Measurements from ENCODE around the gene MEGF6. TPM values are rescaled to one million over a fixed set of nuclear protein-coding genes. Genes with fewer than 3 reads are reported as not detected.

MEGF6 gene
- total and polyA plus RNA-seq, 2 donors (not counting 3 experiments of a cell fraction or from before 2014, with no cell fraction given): 22.5 to 63.7 TPM

- dilution Hi-C loops (cut with MboI; ENCODE audit: extremely low pct_ligation_motif_present, low sequenced_read_pairs) (no loop called here), intact Hi-C loops (cut with micrococcal nuclease) (no loop called here)
- Histone ChIP-seq H3K4me1 (ENCODE audit: control insufficient read depth, extremely low read depth, insufficient read depth, low read length) (no peaks in the 10 kb centered on the region), H3K27ac (ENCODE audit: insufficient read depth, low read depth, low read length) (no peak overlapping the region), H3K79me2 (ENCODE audit: control insufficient read depth, insufficient read depth, low read length) (no peaks in the 10 kb centered on the region), H3K27me3 (ENCODE audit: control insufficient read depth in 2 of 2, insufficient read depth in 2 of 2, low read length in 2 of 2) (no peaks in the 10 kb centered on the region), H3K36me3 (ENCODE audit: control insufficient read depth in 2 of 2, extremely low read depth in 1 of 2, insufficient read depth in 2 of 2, low read length in 2 of 2) (no peaks in the 10 kb centered on the region), H3K4me2 (ENCODE audit: insufficient read depth, low read length) (no peak overlapping the region), H4K20me1 (replicated peaks; ENCODE audit: control insufficient read depth, extremely low read depth, insufficient read depth, low read length) (no peaks in the 10 kb centered on the region), H3K9ac (replicated peaks; ENCODE audit: extremely low read depth, insufficient read depth, low read length) (no peak overlapping the region), H3K9me3 (replicated peaks; ENCODE audit: control insufficient read depth, insufficient read depth, low read length) (no peaks in the 10 kb centered on the region), H2AFZ (ENCODE audit: low read depth, low read length) (no peak overlapping the region), H3K9me1 (replicated peaks; ENCODE audit: control insufficient read depth, extremely low read depth, insufficient read depth, low read length) (no peaks in the 10 kb centered on the region), H3K4me3 (replicated peaks in 1 of 3; ENCODE audit: insufficient read depth in 1 of 3, low read depth in 1 of 3, low read length in 3 of 3) (no peak overlapping the region)
- no peak for TF ChIP-seq GATA2 (IDR thresholded peaks at IDR 0.05; ENCODE audit: insufficient read depth, insufficient read length, low read depth, low read length)
- TF ChIP-seq EZH2 (IDR thresholded peaks at IDR 0.05; ENCODE audit: borderline replicate concordance, low read depth, low read length, severe bottlenecking): no peak
- no peak for TF ChIP-seq POLR2A (IDR thresholded peaks at IDR 0.05; ENCODE audit: low read depth, low read length)
- no peak for TF ChIP-seq POLR2AphosphoS5 (IDR thresholded peaks at IDR 0.05; ENCODE audit: insufficient read depth, low read depth, low read length)
- TF ChIP-seq MYC (IDR thresholded peaks at IDR 0.05; ENCODE audit: low read depth, low read length): no peak
- TF ChIP-seq CTCF (IDR thresholded peaks at IDR 0.05; ENCODE audit: extremely low read depth in 1 of 2, insufficient read depth in 1 of 2, low read depth in 1 of 2, low read length in 2 of 2): no peak
- TF ChIP-seq JUN (IDR thresholded peaks at IDR 0.05; ENCODE audit: borderline replicate concordance, insufficient read depth, insufficient read length, low read depth): no peak
- no peak for TF ChIP-seq MAX (IDR thresholded peaks at IDR 0.05; ENCODE audit: insufficient read depth, insufficient read length)
- TF ChIP-seq FOS (IDR thresholded peaks at IDR 0.05; ENCODE audit: borderline replicate concordance, insufficient read depth, low read length): no peak
- FAIRE-seq: no peak
- BruUV-seq (replicated peaks): no TSS peak
- ChIA-PET CTCF (interaction anchor here (1.2 kb wide), 1 partner anchor 96 kb away, joined by 4 read pairs; no protein-coding TSS in a partner anchor), POLR2A (no interaction called here)
- DNase-seq (ENCODE audit: low read depth, low spot score): no peak
These were observed 88.6 kb downstream of the MEGF6 start for GRCh38 chr1:3522564-3523265.

All from endothelial cell of umbilical vein (primary cell).